Nephron (organoid): Measurements from ENCODE around the gene SEMA4C.
A peak's percentile ranks its signal among the peaks of the same experiment; 100 is the strongest.

ENCODE experiments used
- H3K27ac Mint-ChIP-seq, 3 experiments: 2 replicates each; pipeline ENCODE4 v1.8.0; 2020; ENCODE audit warnings: mixed read lengths in 3 of 3, mild to moderate bottlenecking in 2 of 3, moderate library complexity in 1 of 3
- H3K27me3 Mint-ChIP-seq: 2 replicates; pipeline ENCODE4 v1.8.0; 2021; ENCODE audit warnings: low read depth, mild to moderate bottlenecking, moderate library complexity, mixed read lengths
- H3K36me3 Mint-ChIP-seq: 2 replicates; pipeline ENCODE4 v1.8.0; 2020; ENCODE audit warnings: low read depth, mixed read lengths
- H3K4me1 Mint-ChIP-seq: 2 replicates; pipeline ENCODE4 v1.8.0; 2020; ENCODE audit warnings: mixed read lengths
- H3K4me3 Mint-ChIP-seq, 3 experiments: 2 replicates each; pipeline ENCODE4 v1.8.0; 2020; ENCODE audit warnings: mild to moderate bottlenecking in 3 of 3, mixed read lengths in 3 of 3, moderate library complexity in 2 of 3
- H3K9me3 Mint-ChIP-seq: 2 replicates; pipeline ENCODE4 v1.8.0; 2020; ENCODE audit warnings: mixed read lengths
- CTCF ChIP-seq, 3 experiments: fragments of 200-600 bp; sonication (generic); IDR thresholded peaks; one replicate each; pipeline ENCODE4 v1.5.0; 2021; ENCODE audit warnings: antibody characterized with exemption in 3 of 3; ENCODE audit not compliant: unreplicated experiment in 3 of 3

SEMA4C gene

GRCh38 chr2:96842600-96842999 lies 27.3 kb downstream of the SEMA4C start:
- Mint-ChIP-seq H3K9me3 (no peaks in the 10 kb centered on the region), H3K36me3 (peaks cover 9% of the 10 kb centered on the region), H3K4me3 (no peak overlapping the region), H3K4me1 (peaks cover 5% of the 10 kb centered on the region), H3K27me3 (no peaks in the 10 kb centered on the region), H3K27ac (no peak overlapping the region)
- TF ChIP-seq CTCF (IDR thresholded peaks at IDR 0.05; ENCODE audit: unreplicated experiment in 3 of 3), result no peak

- H3K4me3 Mint-ChIP-seq, result no peak overlapping the region
- no peaks in the 10 kb centered on the region for H3K9me3 Mint-ChIP-seq
- H3K4me1 Mint-ChIP-seq, result peaks cover 5% of the 10 kb centered on the region
These were observed 28.0 kb downstream of the SEMA4C start for GRCh38 chr2:96841701-96842495.

GRCh38 chr2:96839875-96840850 lies 29.7 kb downstream of the SEMA4C start:
- peaks cover 5% of the 10 kb centered on the region for H3K4me1 Mint-ChIP-seq
- no peak overlapping the region for H3K4me3 Mint-ChIP-seq
- H3K27me3 Mint-ChIP-seq, result no peaks in the 10 kb centered on the region
- no peak for TF ChIP-seq CTCF (IDR thresholded peaks at IDR 0.05; ENCODE audit: unreplicated experiment in 3 of 3)
- peaks cover 7% of the 10 kb centered on the region for H3K36me3 Mint-ChIP-seq
- no peak overlapping the region for H3K27ac Mint-ChIP-seq
- H3K9me3 Mint-ChIP-seq, result no peaks in the 10 kb centered on the region

More at GRCh38 chr2:96841701-96842495, 28.0 kb downstream of the SEMA4C start:
- Mint-ChIP-seq H3K27me3 (no peaks in the 10 kb centered on the region), H3K27ac (no peak overlapping the region), H3K36me3 (peaks cover 4% of the 10 kb centered on the region)
- no peak for TF ChIP-seq CTCF (IDR thresholded peaks at IDR 0.05; ENCODE audit: unreplicated experiment in 3 of 3)

GRCh38 chr2:96839293-96839874 lies 30.5 kb downstream of the SEMA4C start:
- Mint-ChIP-seq H3K9me3 (no peaks in the 10 kb centered on the region), H3K27me3 (no peaks in the 10 kb centered on the region), H3K4me3 (no peak overlapping the region), H3K36me3 (peaks cover 11% of the 10 kb centered on the region), H3K4me1 (peaks cover 5% of the 10 kb centered on the region), H3K27ac (no peak overlapping the region)
- no peak for TF ChIP-seq CTCF (IDR thresholded peaks at IDR 0.05; ENCODE audit: unreplicated experiment in 3 of 3)

GRCh38 chr2:96838345-96839292 lies 31.3 kb downstream of the SEMA4C start:
- H3K9me3 Mint-ChIP-seq, result no peaks in the 10 kb centered on the region
- peaks cover 6% of the 10 kb centered on the region for H3K4me1 Mint-ChIP-seq
- no peak for TF ChIP-seq CTCF (IDR thresholded peaks at IDR 0.05; ENCODE audit: unreplicated experiment in 3 of 3)
- peak overlapping the region in 1 of 3 experiments; percentile 59 for H3K27ac Mint-ChIP-seq
- H3K4me3 Mint-ChIP-seq, result no peak overlapping the region
- H3K36me3 Mint-ChIP-seq, result peaks cover 11% of the 10 kb centered on the region
- no peaks in the 10 kb centered on the region for H3K27me3 Mint-ChIP-seq
